Muscle of leg (tissue), 11 donors: Measurements from ENCODE around the gene BICRAL. TPM values are rescaled to one million over a fixed set of nuclear protein-coding genes. Genes with fewer than 3 reads are reported as not detected.
A peak's percentile ranks its signal among the peaks of the same experiment; 100 is the strongest.
"Not testable (repeated sequence)": the region's sequence is repeated elsewhere in the genome, so short reads cannot be mapped to it uniquely, and the experiment has no call there.

Experiments used
- DNase-seq: peaks from one replicate; pipeline ENCODE4 v3.0.0; 2013
- H3K27ac ChIP-seq: one replicate; pipeline ENCODE4 v1.5.1; 2013; ENCODE audit warnings: mild to moderate bottlenecking, low read length, control low read depth
- H3K27me3 ChIP-seq: one replicate; pipeline ENCODE4 v1.6.1; 2013; ENCODE audit warnings: low read length; ENCODE audit not compliant: control insufficient read depth, insufficient read depth
- H3K36me3 ChIP-seq: one replicate; pipeline ENCODE4 v1.6.1; 2013; ENCODE audit warnings: low read length; ENCODE audit not compliant: control insufficient read depth, insufficient read depth
- H3K4me1 ChIP-seq: one replicate; pipeline ENCODE4 v1.6.1; 2013; ENCODE audit warnings: low read length; ENCODE audit not compliant: control insufficient read depth, insufficient read depth
- H3K4me3 ChIP-seq: one replicate; pipeline ENCODE4 v1.5.1; 2013; ENCODE audit warnings: low read length, control low read depth
- H3K9me3 ChIP-seq: replicated peaks from 2 replicates; pipeline ENCODE4 v1.6.1; 2013; ENCODE audit warnings: low read depth, low read length; ENCODE audit not compliant: control insufficient read depth
- WGBS: methylation state at CpG from one replicate; pipeline ENCODE4 v1.1.5; 2013; ENCODE audit warnings: missing lambda C conversion rate; ENCODE audit not compliant: insufficient coverage; 5-methylcytosine and 5-hydroxymethylcytosine counted together
- polyA plus RNA-seq, 8 donors: library from polyadenylated mRNA; unstranded; fragments of 120-200 nt; gene quantifications; one replicate each; pipeline versions ENCODE4 v1.2.1 to v1.2.3, GENCODE V29; 2013; ENCODE audit warnings: inconsistent platforms in 1 of 8, low replicate concordance in 1 of 8; ENCODE audit not compliant: insufficient read length in 8 of 8, insufficient read depth in 1 of 8
- total RNA-seq: library from RNA; stranded (reverse); fragments of 120-200 nt; gene quantifications from one replicate; pipeline ENCODE4 v1.2.4, GENCODE V29; 2013

Gene BICRAL
- total and polyA plus RNA-seq, 9 donors = 8.1 to 12.8 (median 10.6) TPM

DNA sequence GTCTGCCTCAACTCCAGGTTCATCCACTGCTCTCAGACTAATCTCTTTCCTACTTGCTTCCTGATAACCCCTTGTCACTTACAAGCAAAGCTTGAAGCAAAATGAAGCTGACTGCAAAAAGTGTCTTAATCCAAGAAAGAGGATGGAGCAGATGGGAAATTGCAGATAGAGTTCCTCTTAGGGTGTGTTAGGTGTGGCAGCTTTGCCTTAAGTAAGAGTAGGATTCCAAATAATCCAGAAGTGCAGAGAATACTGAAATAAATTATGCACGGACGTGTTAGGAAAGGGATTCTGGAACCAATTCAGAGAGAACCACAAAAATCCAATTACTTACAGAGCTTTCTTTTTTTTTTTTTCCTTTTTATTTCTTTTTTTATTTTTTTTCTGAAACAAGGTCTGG lies 91.5 kb downstream of the BICRAL start:
- Histone ChIP-seq H3K36me3 (peaks cover 10% of the 10 kb centered on the region), H3K4me3 (no peak overlapping the region), H3K27ac (no peak overlapping the region), H3K27me3 (no peaks in the 10 kb centered on the region), H3K9me3 (no peaks in the 10 kb centered on the region), H3K4me1 (no peaks in the 10 kb centered on the region)
- WGBS = no CpG with 5 or more reads among the region's 2 CpGs
- DNase-seq = no peak

DNA sequence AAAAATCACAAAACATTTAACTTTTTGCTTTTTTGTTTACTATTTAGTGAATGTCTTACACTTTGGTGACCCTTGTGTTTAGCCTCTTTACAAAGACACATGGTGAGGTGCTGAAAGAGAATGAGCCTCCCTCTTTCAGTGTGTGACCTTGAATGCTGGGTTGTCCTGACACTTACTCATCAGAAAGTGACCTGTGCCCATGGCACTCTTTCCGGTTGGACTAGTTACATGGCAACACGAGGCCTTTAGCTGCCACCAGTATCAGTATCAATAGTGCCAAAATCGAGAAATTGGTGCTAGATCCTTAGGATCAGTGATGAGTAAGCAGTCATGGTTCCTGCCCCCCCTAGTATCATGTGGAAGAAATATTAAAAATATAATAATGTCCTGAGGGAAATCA lies 95.8 kb downstream of the BICRAL start:
- Histone ChIP-seq H3K4me3 (no peak overlapping the region), H3K36me3 (peaks cover 11% of the 10 kb centered on the region), H3K9me3 (no peaks in the 10 kb centered on the region), H3K27me3 (no peaks in the 10 kb centered on the region), H3K4me1 (peaks cover 8% of the 10 kb centered on the region), H3K27ac (no peak overlapping the region)
- DNase-seq = no peak
- WGBS = no CpG with 5 or more reads among the region's 3 CpGs

DNA sequence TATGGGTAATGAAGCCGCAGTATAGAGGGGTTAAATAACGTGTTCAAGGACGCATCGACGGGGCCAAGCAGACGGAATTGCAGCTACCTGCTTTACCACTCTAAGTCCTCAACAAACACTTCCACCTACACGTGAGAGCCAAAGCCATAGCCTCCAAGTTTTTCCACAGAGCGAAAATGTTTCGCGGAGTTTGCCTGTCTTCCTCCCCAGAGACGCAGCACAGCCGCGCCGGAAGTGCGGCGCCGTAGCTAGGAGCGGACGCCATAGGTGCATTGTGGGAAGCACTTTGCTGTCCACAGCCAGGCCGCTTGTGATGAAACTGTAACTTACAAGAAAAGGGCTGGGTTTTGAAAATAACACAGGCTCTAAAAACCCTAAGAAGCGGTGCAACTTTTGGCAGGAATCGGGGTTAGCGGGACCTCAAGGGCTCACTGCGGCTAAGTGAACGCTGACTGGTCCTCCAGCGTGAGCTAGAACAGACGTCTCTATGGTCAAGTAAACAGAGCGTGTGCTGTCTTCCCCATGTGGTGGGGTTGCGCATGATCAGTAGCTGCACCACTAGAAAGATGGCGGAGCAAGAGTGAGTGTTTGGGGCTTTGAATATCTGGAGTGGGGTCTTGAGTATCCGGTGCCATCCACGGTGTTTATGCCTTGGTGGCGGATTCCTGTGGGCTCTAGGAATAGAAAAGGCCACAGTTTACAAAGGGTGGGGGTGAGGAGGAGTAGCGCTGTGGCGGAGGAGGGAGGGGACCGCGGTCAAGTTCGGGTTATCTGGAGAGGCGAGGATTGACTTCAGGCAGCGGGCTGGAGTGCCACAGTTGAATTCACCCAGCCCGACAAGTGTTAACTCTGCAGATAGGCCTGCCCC lies 97.8 kb downstream of the BICRAL start, which contains the start of gene RPL7L1:
RPL7L1 (plus strand) TSS at position 245 of the 868 bp plus-strand sequence; CDS start at position 540, 295 bp downstream.
- peak; percentile 96 for DNase-seq
- Histone ChIP-seq H3K4me3 (peak within 1 kb of the TSS; percentile 97), H3K9me3 (no peaks in the 10 kb centered on the region), H3K27ac (peak within 1 kb of the TSS; percentile 95), H3K27me3 (no peaks in the 10 kb centered on the region), H3K4me1 (peaks cover 8% of the 10 kb centered on the region), H3K36me3 (peaks cover 28% of the 10 kb centered on the region)
- 0% methylated on average over 32 of the region's 41 CpGs for WGBS

DNA sequence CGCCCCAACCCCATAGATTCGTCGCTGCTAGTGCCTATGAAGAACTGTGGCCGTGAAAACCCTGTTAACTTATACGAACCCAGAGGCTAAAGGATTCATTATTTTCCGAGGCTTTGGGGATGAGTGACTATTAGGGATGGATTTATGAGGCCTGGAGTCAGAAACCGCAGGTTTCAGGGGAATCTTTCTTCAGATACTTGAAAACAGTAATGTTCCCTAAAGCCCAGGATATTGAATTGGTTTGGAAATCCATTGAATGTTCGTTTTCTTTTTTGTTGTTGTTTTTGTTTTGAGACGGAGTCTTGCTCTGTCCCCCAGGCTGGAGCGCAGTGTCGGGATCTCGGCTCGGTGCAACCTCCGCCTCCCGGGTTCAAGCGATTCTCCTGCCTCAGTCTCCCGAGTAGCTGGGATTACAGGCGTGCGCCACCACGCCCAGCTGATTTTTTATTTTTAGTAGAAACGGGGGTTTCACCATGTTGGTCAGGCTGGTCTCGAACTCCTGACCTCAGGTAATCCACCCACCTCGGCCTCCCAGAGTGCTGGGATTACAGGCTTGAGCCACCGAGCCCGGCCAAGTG lies 98.5 kb downstream of the BICRAL start:
- H3K27ac ChIP-seq = peak overlapping the region; percentile 95
- WGBS = 15% methylated on average over 14 of the region's 25 CpGs
- peaks cover 33% of the 10 kb centered on the region for H3K36me3 ChIP-seq
- not testable (repeated sequence) for H3K9me3 ChIP-seq, H3K27me3 ChIP-seq, DNase-seq, H3K4me1 ChIP-seq
- peak overlapping the region; percentile 97 for H3K4me3 ChIP-seq

DNA sequence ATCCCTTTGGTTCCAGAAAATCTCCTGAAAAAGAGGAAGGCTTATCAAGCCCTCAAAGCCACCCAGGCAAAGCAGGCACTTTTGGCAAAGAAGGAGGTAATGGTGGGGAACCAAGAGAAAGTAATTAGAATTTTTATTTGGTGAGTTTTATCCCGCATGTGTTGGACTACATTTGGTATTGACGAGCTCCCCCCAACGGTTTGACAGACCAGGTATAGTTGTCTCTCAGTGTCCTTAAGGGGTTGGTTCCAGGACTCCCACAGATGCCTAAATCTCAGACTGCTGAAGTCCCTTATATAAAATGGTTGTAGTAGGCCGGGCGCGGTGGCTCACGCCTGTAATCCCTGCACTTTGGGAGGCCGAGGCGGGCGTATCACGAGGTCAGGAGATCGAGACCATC lies 99.0 kb downstream of the BICRAL start:
- H3K27ac ChIP-seq, H3K4me1 ChIP-seq, DNase-seq, H3K27me3 ChIP-seq, H3K9me3 ChIP-seq: not testable (repeated sequence)
- WGBS = 78% methylated on average over 5 of the region's 12 CpGs
- H3K36me3 ChIP-seq = peaks cover 39% of the 10 kb centered on the region
- peak overlapping the region; percentile 97 for H3K4me3 ChIP-seq

DNA sequence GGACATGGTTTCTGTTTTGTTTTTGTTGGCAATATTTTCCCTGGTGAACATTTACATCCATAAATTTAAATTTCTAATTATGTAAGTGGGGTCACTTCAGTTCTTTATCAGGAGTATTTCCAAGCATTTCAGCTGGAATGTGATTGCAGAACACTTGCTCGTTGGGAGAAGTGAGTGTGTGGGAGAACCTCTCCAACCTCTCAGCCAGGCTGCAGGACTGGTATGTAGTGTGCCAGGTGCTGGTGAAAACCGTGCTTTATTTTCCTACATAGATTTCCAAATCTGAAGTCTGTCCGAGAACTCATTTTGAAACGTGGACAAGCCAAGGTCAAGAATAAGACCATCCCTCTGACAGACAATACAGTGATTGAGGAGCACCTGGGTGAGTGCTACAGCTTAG lies 103.8 kb downstream of the BICRAL start:
- H3K27ac ChIP-seq = no peak overlapping the region
- no CpG with 5 or more reads among the region's 4 CpGs for WGBS
- H3K36me3 ChIP-seq = peaks cover 51% of the 10 kb centered on the region

DNA sequence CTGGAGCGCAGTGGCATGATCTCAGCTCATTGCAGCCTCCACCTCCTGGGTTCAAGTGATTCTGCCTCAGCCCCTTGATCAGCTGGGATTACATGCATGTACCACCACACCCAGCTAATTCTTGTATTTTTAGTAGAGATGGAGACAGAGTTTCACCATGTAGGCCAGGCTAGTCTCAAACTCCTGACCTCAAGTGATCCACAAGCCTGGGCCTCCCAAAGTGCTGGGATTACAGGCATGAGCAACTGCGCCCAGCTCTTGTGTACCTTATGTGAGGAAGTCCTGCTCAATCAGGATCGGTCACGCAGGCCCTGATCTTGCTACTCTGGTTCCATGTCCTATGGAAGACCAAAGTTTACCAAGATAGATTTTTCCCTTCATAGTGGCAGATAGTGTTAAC lies 106.3 kb downstream of the BICRAL start:
- H3K27me3 ChIP-seq, H3K9me3 ChIP-seq, H3K4me3 ChIP-seq, DNase-seq, H3K27ac ChIP-seq, H3K4me1 ChIP-seq: not testable (repeated sequence)
- H3K36me3 ChIP-seq = peaks cover 36% of the 10 kb centered on the region
- no CpG with 5 or more reads among the region's 4 CpGs for WGBS

More for the DNA sequence above, 103.8 kb downstream of the BICRAL start:
- Histone ChIP-seq H3K4me1 (peaks cover 6% of the 10 kb centered on the region), H3K9me3 (no peaks in the 10 kb centered on the region), H3K4me3 (no peak overlapping the region), H3K27me3 (no peaks in the 10 kb centered on the region)
- DNase-seq = no peak

DNA sequence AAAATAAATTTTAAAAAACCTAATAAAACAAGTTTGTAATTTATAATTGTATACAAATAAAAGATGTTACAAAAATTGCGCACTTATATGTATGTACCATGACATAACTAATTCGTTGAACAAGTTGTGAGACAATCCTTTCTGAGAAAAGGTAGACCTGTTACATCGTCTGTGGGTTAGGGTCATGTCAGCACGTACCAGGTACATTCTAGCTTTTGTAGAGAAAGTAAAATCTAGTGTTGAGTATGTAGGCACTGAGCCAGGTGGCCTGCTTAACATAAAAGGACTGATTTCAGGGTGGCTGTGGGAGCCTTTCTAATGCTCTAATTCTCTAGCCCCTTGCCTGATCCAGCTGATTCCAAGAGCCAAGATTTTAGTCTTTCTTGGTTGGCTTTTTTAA lies 108.0 kb downstream of the BICRAL start:
- Histone ChIP-seq H3K9me3 (no peaks in the 10 kb centered on the region), H3K27me3 (no peaks in the 10 kb centered on the region), H3K36me3 (peaks cover 21% of the 10 kb centered on the region), H3K4me3 (peak overlapping the region; percentile 96), H3K27ac (peak overlapping the region; percentile 88), H3K4me1 (peaks cover 8% of the 10 kb centered on the region)
- no CpG with 5 or more reads among the region's 4 CpGs for WGBS
- DNase-seq = no peak

DNA sequence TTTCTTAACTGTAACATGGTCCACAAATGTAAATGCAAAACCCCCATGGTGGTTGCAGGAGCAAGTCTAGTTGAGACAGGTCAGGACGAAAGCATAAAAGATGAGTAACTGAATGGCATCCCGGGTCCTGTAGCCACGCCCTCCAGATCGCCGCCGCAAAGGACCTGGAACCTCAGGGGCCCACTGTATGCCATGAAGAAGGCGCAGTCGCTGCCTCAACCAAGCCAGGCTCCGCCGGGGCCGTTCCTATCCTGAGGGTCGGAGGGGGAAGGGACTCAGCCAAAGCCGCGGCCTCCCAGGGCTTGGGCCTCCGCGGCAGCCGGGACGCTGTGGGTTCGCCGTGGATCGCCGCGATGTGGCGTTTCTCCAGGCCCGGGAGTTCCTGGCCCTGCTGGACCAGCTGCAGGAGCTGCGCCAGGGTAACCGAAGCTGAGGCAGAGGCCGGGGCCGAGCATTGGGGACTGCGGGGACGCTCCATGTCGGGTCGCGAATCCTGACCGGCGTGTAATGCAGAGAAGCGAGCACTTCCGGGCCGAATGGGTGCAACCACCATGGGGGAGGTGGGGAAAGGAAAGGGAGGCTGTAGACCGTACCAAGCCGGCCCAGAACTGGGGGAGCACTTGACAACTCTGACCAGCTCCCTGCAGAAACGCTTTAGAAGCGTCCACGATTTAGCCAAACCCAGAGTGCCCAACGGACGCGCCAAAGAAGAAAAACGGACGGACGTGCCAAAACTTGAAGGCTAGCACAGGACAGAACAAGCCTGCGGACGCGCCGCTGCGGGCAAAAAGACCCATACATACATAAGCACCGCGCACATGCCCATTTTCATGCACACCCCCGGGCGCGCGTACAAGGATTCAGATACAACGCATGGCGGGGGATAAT lies 108.7 kb downstream of the BICRAL start:
- H3K27me3 ChIP-seq = no peaks in the 10 kb centered on the region
- peaks cover 8% of the 10 kb centered on the region for H3K4me1 ChIP-seq
- H3K36me3 ChIP-seq = peaks cover 15% of the 10 kb centered on the region
- H3K4me3 ChIP-seq = peak overlapping the region; percentile 96
- H3K9me3 ChIP-seq = no peaks in the 10 kb centered on the region
- 0% methylated on average over 57 of the region's 63 CpGs for WGBS
- peak overlapping the region; percentile 88 for H3K27ac ChIP-seq
- peak; percentile 98 for DNase-seq
